SK-N-SH (cell line): ENCODE measurements around the gene HOXA2. TPM values are rescaled to one million over a fixed set of nuclear protein-coding genes. Genes with fewer than 3 reads are reported as not detected.

Experiments
- CTCF ChIA-PET: fragments of 300-600, 350-600 bp; formaldehyde crosslinking; extraction: SDS; loops from one replicate; lab custom pipeline; 2021; lab: Yijun Ruan, JAX
- POLR2A ChIA-PET: fragments of 350-600 bp; sonication (Branson Sonifier 250); formaldehyde crosslinking; extraction: SDS; loops from one replicate; lab custom pipeline; 2020; ENCODE audit warnings: antibody characterized with exemption, inconsistent platforms; lab: Yijun Ruan, JAX
- DNase-seq: peaks from one replicate; pipeline ENCODE4 v3.0.0; 2012
- H2AFZ ChIP-seq: fragments of 200-600 bp; sonication (generic); 2 replicates; pipeline ENCODE4 v1.8.1; 2016; ENCODE audit warnings: antibody characterized with exemption, mild to moderate bottlenecking, low read depth
- H3F3A ChIP-seq: fragments of 200-600 bp; sonication (generic); replicated peaks from 2 replicates; pipeline ENCODE3; 2016; ENCODE audit warnings: antibody characterized with exemption, mild to moderate bottlenecking; ENCODE audit not compliant: insufficient read depth
- H3K27ac ChIP-seq, 2 experiments: fragments of 200-500 bp in 1 of 2; fragments of 200-600 bp in 1 of 2; sonication (Bioruptor generic) in 1 of 2; sonication (generic), shearing (Covaris generic) in 1 of 2; 2 replicates each; pipeline versions ENCODE4 v1.5.1 to v1.6.1; 2014 to 2016; ENCODE audit warnings: low read depth in 2 of 2, inconsistent platforms in 1 of 2, low read length in 1 of 2, mild to moderate bottlenecking in 1 of 2, mixed read lengths in 1 of 2
- H3K27me3 ChIP-seq: fragments of 200-600 bp; sonication (generic), shearing (Covaris generic); 2 replicates; pipeline ENCODE4 v1.6.1; 2016; ENCODE audit warnings: mixed run types; ENCODE audit not compliant: insufficient read depth
- H3K36me3 ChIP-seq, 2 experiments: fragments of 200-500 bp in 1 of 2; fragments of 200-600 bp in 1 of 2; sonication (Bioruptor generic) in 1 of 2; sonication (generic) in 1 of 2; replicated peaks in 1 of 2; 2 replicates each; pipeline versions ENCODE3 to v1.5.1; 2014 to 2016; ENCODE audit warnings: low read length in 1 of 2, mild to moderate bottlenecking in 1 of 2; ENCODE audit not compliant: insufficient read depth in 2 of 2, control insufficient read depth in 1 of 2
- H3K4me1 ChIP-seq, 2 experiments: fragments of 200-500 bp in 1 of 2; fragments of 200-600 bp in 1 of 2; sonication (Bioruptor generic) in 1 of 2; sonication (generic), shearing (Covaris generic) in 1 of 2; 2 replicates each; pipeline versions ENCODE4 v1.5.1 to v1.6.1; 2014 to 2016; ENCODE audit warnings: low read depth in 1 of 2, low read length in 1 of 2, mixed run types in 1 of 2; ENCODE audit not compliant: insufficient read depth in 2 of 2, control insufficient read depth in 1 of 2
- H3K4me2 ChIP-seq: fragments of 200-600 bp; sonication (generic), shearing (Covaris generic); 2 replicates; pipeline ENCODE4 v1.6.1; 2017; ENCODE audit warnings: mixed run types
- H3K4me3 ChIP-seq, 2 experiments: fragments of 200-500 bp in 1 of 2; fragments of 200-600 bp in 1 of 2; sonication (Bioruptor generic) in 1 of 2; sonication (generic), shearing (Covaris generic) in 1 of 2; 2 replicates each; pipeline versions ENCODE4 v1.5.1 to v1.8.1; 2014 to 2016; ENCODE audit warnings: low read depth in 2 of 2, inconsistent platforms in 1 of 2, low read length in 1 of 2, mild to moderate bottlenecking in 1 of 2, mixed read lengths in 1 of 2, moderate library complexity in 1 of 2
- H3K79me2 ChIP-seq: fragments of 200-600 bp; sonication (generic); 2 replicates; pipeline ENCODE4 v1.8.1; 2017; ENCODE audit warnings: mild to moderate bottlenecking; ENCODE audit not compliant: insufficient read depth
- H3K9ac ChIP-seq: fragments of 200-600 bp; sonication (generic); 2 replicates; pipeline ENCODE4 v1.6.1; 2017; ENCODE audit warnings: mixed run types
- H3K9me2 ChIP-seq: fragments of 200-600 bp; sonication (generic); 2 replicates; pipeline ENCODE4 v1.6.1; 2017; ENCODE audit warnings: mixed run types
- H3K9me3 ChIP-seq: fragments of 200-600 bp; sonication (generic); 2 replicates; pipeline ENCODE4 v1.6.1; 2017; ENCODE audit warnings: mixed run types, mild to moderate bottlenecking, moderate library complexity
- H4K20me1 ChIP-seq: fragments of 200-600 bp; sonication (generic); 2 replicates; pipeline ENCODE4 v1.6.1; 2017; ENCODE audit warnings: mild to moderate bottlenecking, mixed run types; ENCODE audit not compliant: insufficient read depth
- CHD2 ChIP-seq: fragments of 150-350 bp; IDR thresholded peaks from 2 replicates; pipeline ENCODE4 v1.6.1; 2018; ENCODE audit warnings: low read length; ENCODE audit not compliant: partially characterized antibody
- EZH2phosphoT487 ChIP-seq: fragments of 200-600 bp; sonication (generic); IDR thresholded peaks from 2 replicates; pipeline ENCODE4 v1.6.1; 2017; ENCODE audit warnings: low read depth, mixed run types, mild to moderate bottlenecking, antibody characterized with exemption, moderate library complexity, borderline replicate concordance
- FOXM1 ChIP-seq: IDR thresholded peaks from 2 replicates; pipeline ENCODE4 v1.4.0; 2012; ENCODE audit warnings: low read depth, mild to moderate bottlenecking
- GABPA ChIP-seq: IDR thresholded peaks from 2 replicates; pipeline ENCODE4 v1.4.0; 2012; ENCODE audit warnings: low read depth, mild to moderate bottlenecking
- JUND ChIP-seq: IDR thresholded peaks from 2 replicates; pipeline ENCODE4 v1.4.0; 2012
- MEF2A ChIP-seq: IDR thresholded peaks from 2 replicates; pipeline ENCODE4 v1.4.0; 2012; ENCODE audit warnings: low read depth, borderline replicate concordance
- NFIC ChIP-seq: IDR thresholded peaks from 2 replicates; pipeline ENCODE4 v1.4.0; 2012; ENCODE audit warnings: borderline replicate concordance
- NRF1 ChIP-seq: IDR thresholded peaks from 2 replicates; pipeline ENCODE4 v1.6.1; 2012; ENCODE audit warnings: low read depth, mild to moderate bottlenecking, low read length
- POLR2AphosphoS5 ChIP-seq: IDR thresholded peaks from 2 replicates; pipeline ENCODE4 v1.6.1; 2012; ENCODE audit warnings: low read depth, low read length
- RAD21 ChIP-seq: IDR thresholded peaks from 2 replicates; pipeline ENCODE4 v1.6.1; 2012; ENCODE audit warnings: mild to moderate bottlenecking, low read length
- RFX5 ChIP-seq: IDR thresholded peaks from 2 replicates; pipeline ENCODE4 v1.6.1; 2012; ENCODE audit warnings: mild to moderate bottlenecking, improper control_type of control experiment, low read length
- SIN3A ChIP-seq: IDR thresholded peaks from 2 replicates; pipeline ENCODE4 v1.6.1; 2012; ENCODE audit warnings: low read depth, mild to moderate bottlenecking, low read length, moderate library complexity, borderline replicate concordance
- TAF1 ChIP-seq: IDR thresholded peaks from 2 replicates; pipeline ENCODE4 v1.6.1; 2012; ENCODE audit warnings: low read depth, mild to moderate bottlenecking, low read length, moderate library complexity, borderline replicate concordance
- TEAD4 ChIP-seq: IDR thresholded peaks from 2 replicates; pipeline ENCODE4 v1.4.0; 2012; ENCODE audit warnings: mild to moderate bottlenecking, borderline replicate concordance; ENCODE audit not compliant: insufficient read depth
- WGBS: methylation state at CpG from one replicate; pipeline ENCODE4 v1.1.6; 2017; ENCODE audit warnings: low lambda C conversion rate; 5-methylcytosine and 5-hydroxymethylcytosine counted together
- polyA plus RNA-seq, 3 experiments: library from polyadenylated mRNA; depleted of rRNA; stranded (reverse); fragments of >200 nt; gene quantifications; 2 replicates each; pipeline ENCODE4 v1.2.3, GENCODE V29; 2012
- TF ChIP-seq, protein P1 (sequence below): IDR thresholded peaks from 2 replicates; pipeline ENCODE4 v1.4.0; 2012; ENCODE audit warnings: low read depth
- TF ChIP-seq, protein P2 (sequence below): fragments of 150-350 bp; IDR thresholded peaks from 2 replicates; pipeline ENCODE4 v1.6.1; 2017; ENCODE audit warnings: antibody characterized with exemption, low read length, low read depth, borderline replicate concordance
- TF ChIP-seq, protein P3 (sequence below): IDR thresholded peaks from 2 replicates; pipeline ENCODE4; 2012
- TF ChIP-seq, protein P4 (sequence below): IDR thresholded peaks from 2 replicates; pipeline ENCODE4 v1.4.0; 2012; ENCODE audit warnings: low read depth, borderline replicate concordance
- TF ChIP-seq, protein P5 (sequence below): fragments of 200-600 bp; sonication (generic); IDR thresholded peaks from 2 replicates; pipeline ENCODE4 v1.6.1; 2017; ENCODE audit warnings: antibody characterized with exemption, mild to moderate bottlenecking, moderate library complexity

HOXA2 gene
- polyA plus RNA-seq, 1 of the 3 experiments (the other 2 are of a cell fraction), result not detected

DNA sequence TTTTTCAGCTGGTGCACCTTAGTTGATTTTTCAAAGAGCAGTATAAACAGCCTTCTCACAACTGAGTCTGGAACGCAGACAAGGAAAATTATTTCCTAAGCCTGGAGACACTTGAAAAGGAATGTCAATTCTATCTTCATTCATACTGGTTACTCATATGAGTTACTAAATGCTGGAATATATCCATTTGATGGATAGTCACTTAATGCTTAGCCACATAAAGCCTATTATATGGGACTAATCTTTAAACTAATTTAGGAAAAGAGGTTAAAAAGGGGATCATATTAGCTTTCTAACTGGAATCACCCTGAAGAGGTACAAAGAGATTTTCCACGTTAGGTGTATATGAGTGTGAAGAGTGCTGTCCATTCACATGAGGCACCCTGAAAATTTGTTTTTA lies 29.7 kb upstream of the HOXA2 start:
- ChIA-PET CTCF (interaction anchor here (0.9 to 5.8 kb wide), 8 partner anchors 10 to 278 kb away, joined by 3 to 36 read pairs (median 4); partner anchors contain the start of gene HOXA5), POLR2A (no interaction called here)
- no peak overlapping the region for H3K4me3 ChIP-seq
- no peaks in the 10 kb centered on the region for H3K9me3 ChIP-seq
- no peaks in the 10 kb centered on the region for H3F3A ChIP-seq
- no peak overlapping the region for H3K27ac ChIP-seq
- H2AFZ ChIP-seq, result no peak overlapping the region
- peaks cover 0 to 4% of the 10 kb centered on the region in 2 experiments; a peak in 1 of 4 replicates for H3K4me1 ChIP-seq
- H3K27me3 ChIP-seq, result peaks cover 90% of the 10 kb centered on the region
- H3K9ac ChIP-seq, result no peak overlapping the region
- no peak for DNase-seq
- no peak overlapping the region for H3K4me2 ChIP-seq
- TF ChIP-seq TEAD4, result no peak
- TF ChIP-seq, protein P1, sequence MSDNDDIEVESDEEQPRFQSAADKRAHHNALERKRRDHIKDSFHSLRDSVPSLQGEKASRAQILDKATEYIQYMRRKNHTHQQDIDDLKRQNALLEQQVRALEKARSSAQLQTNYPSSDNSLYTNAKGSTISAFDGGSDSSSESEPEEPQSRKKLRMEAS, result no peak
- TF ChIP-seq POLR2AphosphoS5, result no peak
- TF ChIP-seq, protein P2, sequence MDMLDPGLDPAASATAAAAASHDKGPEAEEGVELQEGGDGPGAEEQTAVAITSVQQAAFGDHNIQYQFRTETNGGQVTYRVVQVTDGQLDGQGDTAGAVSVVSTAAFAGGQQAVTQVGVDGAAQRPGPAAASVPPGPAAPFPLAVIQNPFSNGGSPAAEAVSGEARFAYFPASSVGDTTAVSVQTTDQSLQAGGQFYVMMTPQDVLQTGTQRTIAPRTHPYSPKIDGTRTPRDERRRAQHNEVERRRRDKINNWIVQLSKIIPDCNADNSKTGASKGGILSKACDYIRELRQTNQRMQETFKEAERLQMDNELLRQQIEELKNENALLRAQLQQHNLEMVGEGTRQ, result no peak
- TF ChIP-seq, protein P3, sequence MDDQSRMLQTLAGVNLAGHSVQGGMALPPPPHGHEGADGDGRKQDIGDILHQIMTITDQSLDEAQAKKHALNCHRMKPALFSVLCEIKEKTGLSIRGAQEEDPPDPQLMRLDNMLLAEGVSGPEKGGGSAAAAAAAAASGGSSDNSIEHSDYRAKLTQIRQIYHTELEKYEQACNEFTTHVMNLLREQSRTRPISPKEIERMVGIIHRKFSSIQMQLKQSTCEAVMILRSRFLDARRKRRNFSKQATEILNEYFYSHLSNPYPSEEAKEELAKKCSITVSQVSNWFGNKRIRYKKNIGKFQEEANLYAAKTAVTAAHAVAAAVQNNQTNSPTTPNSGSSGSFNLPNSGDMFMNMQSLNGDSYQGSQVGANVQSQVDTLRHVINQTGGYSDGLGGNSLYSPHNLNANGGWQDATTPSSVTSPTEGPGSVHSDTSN, result no peak
- no peak for TF ChIP-seq RAD21
- no peak for TF ChIP-seq NFIC
- no peak for TF ChIP-seq SIN3A
- TF ChIP-seq JUND, result no peak
- no peak for TF ChIP-seq MEF2A
- TF ChIP-seq FOXM1, result no peak
- TF ChIP-seq, protein P4, sequence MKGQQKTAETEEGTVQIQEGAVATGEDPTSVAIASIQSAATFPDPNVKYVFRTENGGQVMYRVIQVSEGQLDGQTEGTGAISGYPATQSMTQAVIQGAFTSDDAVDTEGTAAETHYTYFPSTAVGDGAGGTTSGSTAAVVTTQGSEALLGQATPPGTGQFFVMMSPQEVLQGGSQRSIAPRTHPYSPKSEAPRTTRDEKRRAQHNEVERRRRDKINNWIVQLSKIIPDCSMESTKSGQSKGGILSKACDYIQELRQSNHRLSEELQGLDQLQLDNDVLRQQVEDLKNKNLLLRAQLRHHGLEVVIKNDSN, result no peak
- TF ChIP-seq EZH2phosphoT487, result no peak
- TF ChIP-seq CHD2, result no peak
- TF ChIP-seq NRF1, result no peak
- TF ChIP-seq TAF1, result no peak
- TF ChIP-seq RFX5, result no peak
- no peak for TF ChIP-seq GABPA
- TF ChIP-seq, protein P5, sequence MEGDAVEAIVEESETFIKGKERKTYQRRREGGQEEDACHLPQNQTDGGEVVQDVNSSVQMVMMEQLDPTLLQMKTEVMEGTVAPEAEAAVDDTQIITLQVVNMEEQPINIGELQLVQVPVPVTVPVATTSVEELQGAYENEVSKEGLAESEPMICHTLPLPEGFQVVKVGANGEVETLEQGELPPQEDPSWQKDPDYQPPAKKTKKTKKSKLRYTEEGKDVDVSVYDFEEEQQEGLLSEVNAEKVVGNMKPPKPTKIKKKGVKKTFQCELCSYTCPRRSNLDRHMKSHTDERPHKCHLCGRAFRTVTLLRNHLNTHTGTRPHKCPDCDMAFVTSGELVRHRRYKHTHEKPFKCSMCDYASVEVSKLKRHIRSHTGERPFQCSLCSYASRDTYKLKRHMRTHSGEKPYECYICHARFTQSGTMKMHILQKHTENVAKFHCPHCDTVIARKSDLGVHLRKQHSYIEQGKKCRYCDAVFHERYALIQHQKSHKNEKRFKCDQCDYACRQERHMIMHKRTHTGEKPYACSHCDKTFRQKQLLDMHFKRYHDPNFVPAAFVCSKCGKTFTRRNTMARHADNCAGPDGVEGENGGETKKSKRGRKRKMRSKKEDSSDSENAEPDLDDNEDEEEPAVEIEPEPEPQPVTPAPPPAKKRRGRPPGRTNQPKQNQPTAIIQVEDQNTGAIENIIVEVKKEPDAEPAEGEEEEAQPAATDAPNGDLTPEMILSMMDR, result no peak
- H3K9me2 ChIP-seq, result no peaks in the 10 kb centered on the region
- no peaks in the 10 kb centered on the region for H3K79me2 ChIP-seq
- WGBS, result 6% methylated on average over 2 of the region's 2 CpGs
- no peaks in the 10 kb centered on the region for H3K36me3 ChIP-seq
- no peaks in the 10 kb centered on the region for H4K20me1 ChIP-seq
